T-cell (primary cell): ENCODE measurements around the gene PVR. TPM values are rescaled to one million over a fixed set of nuclear protein-coding genes. Genes with fewer than 3 reads are reported as not detected.
"Not testable (repeated sequence)": the region's sequence is repeated elsewhere in the genome, so short reads cannot be mapped to it uniquely, and the experiment has no call there.

ENCODE experiments used
- ATAC-seq, 4 experiments: fragments of 200-7000 bp in 3 of 4; fragments of 150-1000 bp in 1 of 4; cut with Tn5 transposase; replicated peaks in 1 of 4; 1 replicate in 3 of 4; 2 replicates in 1 of 4; pipeline ENCODE4 v1.10.0; 2021; ENCODE audit warnings: moderate library complexity in 3 of 4, mild to moderate bottlenecking in 2 of 4, moderate number of reproducible peaks in 1 of 4
- CTCF ChIA-PET, 2 donors: fragments of 300-600 bp; sonication (Branson Sonifier 250); formaldehyde crosslinking; loops; one replicate each; lab custom pipeline; 2022; ENCODE audit warnings: antibody characterized with exemption in 2 of 2; lab: Charles Lee
- POLR2A ChIA-PET, 2 donors: fragments of 300-600 bp; sonication (Branson Sonifier 250); formaldehyde crosslinking; loops; one replicate each; lab custom pipeline; 2022; ENCODE audit warnings: antibody characterized with exemption in 2 of 2; lab: Charles Lee
- DNase-seq, 35 experiments: peaks; one replicate each; pipeline versions ENCODE4 v3.0.0 to v3.0.0-alpha.2; 2013 to 2023
- H3K27ac ChIP-seq: one replicate; pipeline ENCODE4 v1.5.1; 2013; ENCODE audit warnings: low read length
- H3K27me3 ChIP-seq, 2 experiments: replicated peaks in 1 of 2; 1 replicate in 1 of 2; 2 replicates in 1 of 2; pipeline versions ENCODE4 v1.6.1 to v1.7.0; 2013; ENCODE audit warnings: low read length in 1 of 2, mixed read lengths in 1 of 2; ENCODE audit not compliant: control insufficient read depth in 2 of 2, insufficient read depth in 2 of 2; ENCODE audit errors: extremely low read depth in 1 of 2
- H3K36me3 ChIP-seq, 2 donors: 1 replicate in 1 of 2; 2 replicates in 1 of 2; pipeline versions ENCODE4 v1.6.1 to v1.7.0; 2013; ENCODE audit warnings: low read length in 1 of 2; ENCODE audit not compliant: control insufficient read depth in 2 of 2, insufficient read depth in 1 of 2; ENCODE audit errors: extremely low read depth in 1 of 2
- H3K4me1 ChIP-seq, 2 experiments: 1 replicate in 1 of 2; 2 replicates in 1 of 2; pipeline versions ENCODE4 v1.6.1 to v1.7.0; 2013; ENCODE audit warnings: low read length in 2 of 2, mixed read lengths in 1 of 2; ENCODE audit not compliant: insufficient read depth in 2 of 2, control insufficient read depth in 1 of 2; ENCODE audit errors: extremely low read depth in 1 of 2
- H3K4me3 ChIP-seq, 2 donors: 1 replicate in 1 of 2; 2 replicates in 1 of 2; pipeline versions ENCODE4 v1.5.1 to v1.7.0; 2013; ENCODE audit warnings: mild to moderate bottlenecking in 2 of 2, low read length in 1 of 2, moderate library complexity in 1 of 2; ENCODE audit not compliant: control insufficient read depth in 1 of 2; ENCODE audit errors: extremely low read depth in 1 of 2
- H3K9me3 ChIP-seq: 2 replicates; pipeline ENCODE4 v1.7.0; 2013
- H3K27ac Mint-ChIP-seq, 2 donors: one replicate each; pipeline ENCODE4 v1.8.0; 2020 to 2021; ENCODE audit warnings: mild to moderate bottlenecking in 2 of 2, mixed read lengths in 2 of 2
- H3K27me3 Mint-ChIP-seq, 2 donors: one replicate each; pipeline ENCODE4 v1.8.0; 2021 to 2022; ENCODE audit warnings: mixed read lengths in 2 of 2
- H3K36me3 Mint-ChIP-seq: one replicate; pipeline ENCODE4 v1.8.0; 2021; ENCODE audit warnings: mixed read lengths
- H3K4me1 Mint-ChIP-seq, 3 donors: one replicate each; pipeline ENCODE4 v1.8.0; 2020 to 2022; ENCODE audit warnings: mixed read lengths in 3 of 3, mild to moderate bottlenecking in 1 of 3
- H3K4me3 Mint-ChIP-seq, 3 donors: one replicate each; pipeline ENCODE4 v1.8.0; 2020 to 2022; ENCODE audit warnings: mild to moderate bottlenecking in 3 of 3, mixed read lengths in 3 of 3, moderate library complexity in 3 of 3
- H3K9me3 Mint-ChIP-seq, 3 donors: one replicate each; pipeline ENCODE4 v1.8.0; 2020 to 2022; ENCODE audit warnings: mixed read lengths in 3 of 3
- WGBS: methylation state at CpG from one replicate; pipeline ENCODE4 v1.1.5; 2013; ENCODE audit warnings: missing lambda C conversion rate; ENCODE audit not compliant: insufficient coverage; 5-methylcytosine and 5-hydroxymethylcytosine counted together
- total RNA-seq, 35 experiments: library from RNA in 6 of 35; stranded (reverse) in 6 of 35; fragments of 120-200 nt in 1 of 35; gene quantifications; one replicate each; pipeline versions ENCODE4 v1.2.1 to v1.2.4 and lab custom pipeline; 2013 to 2026

PVR gene
- total RNA-seq, 5 donors from 2014 or later (not counting 1 experiment from before 2014, with no cell fraction given) = 1.2 to 3.4 (median 2.8) TPM

DNA sequence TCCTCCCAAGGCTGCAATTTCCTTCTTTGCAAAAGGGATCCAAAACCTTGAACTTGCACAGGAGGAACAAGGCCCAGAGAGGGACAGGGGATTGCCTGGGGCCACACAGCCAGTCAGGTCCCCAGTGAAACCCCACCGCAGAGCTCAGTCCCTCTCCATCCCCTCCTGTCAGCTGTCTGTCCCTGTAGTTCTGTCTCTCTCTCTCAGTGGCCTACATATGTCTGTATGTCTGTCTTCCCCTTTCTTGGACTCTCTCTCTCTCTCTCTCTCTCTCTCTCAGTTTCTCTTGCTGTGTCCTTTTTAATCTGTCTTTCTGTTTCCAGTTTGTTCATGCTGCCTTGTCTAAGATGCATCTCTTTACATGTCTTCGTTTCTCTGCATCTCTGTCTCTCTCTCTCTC, 39.1 kb downstream of the PVR start:
- Mint-ChIP-seq H3K9me3 (no peaks in the 10 kb centered on the region), H3K27ac (no peak overlapping the region)
- H3K36me3 ChIP-seq = no peaks in the 10 kb centered on the region

DNA sequence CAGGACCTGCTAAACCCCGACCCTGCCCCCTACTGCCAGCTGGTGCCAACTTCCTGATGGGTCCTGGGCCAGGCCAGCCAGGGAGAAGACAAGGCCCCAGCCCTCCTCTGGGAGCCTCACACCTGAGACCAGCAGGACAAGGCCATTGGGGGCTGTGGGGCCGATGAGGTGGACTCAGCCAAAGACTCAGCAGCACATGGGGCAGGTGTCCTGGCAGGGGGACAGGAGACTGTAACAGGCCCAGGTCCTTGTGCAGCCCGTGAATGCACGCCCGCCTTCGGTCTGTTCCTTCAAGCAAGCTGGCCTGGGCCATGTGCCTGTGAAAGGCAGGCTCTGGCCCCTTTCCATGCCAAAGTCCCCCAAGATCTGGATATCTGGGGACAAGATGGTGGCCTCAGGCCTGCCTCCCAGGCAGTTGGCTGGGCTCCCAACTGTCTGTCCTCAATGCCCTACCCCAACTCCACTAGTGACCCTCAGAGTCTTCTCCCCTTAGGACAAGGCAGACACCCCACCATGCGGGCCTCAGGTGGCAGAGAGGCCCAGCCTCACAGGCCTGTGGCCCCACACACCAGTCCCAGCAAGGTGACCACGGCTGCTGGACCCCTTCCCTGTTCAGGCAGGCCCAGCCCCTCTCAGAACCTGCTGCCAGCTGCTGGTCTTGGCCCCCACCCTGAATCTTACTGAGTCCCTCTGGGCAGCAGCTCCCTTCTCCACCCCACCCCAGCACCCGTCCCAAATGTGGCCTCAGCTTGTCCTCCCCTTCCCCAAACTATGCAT, 39.9 kb downstream of the PVR start:
- no peaks in the 10 kb centered on the region for H3K9me3 ChIP-seq
- no peak overlapping the region for H3K27ac Mint-ChIP-seq
- peaks cover 0 to 32% of the 10 kb centered on the region in 2 experiments for H3K27me3 ChIP-seq
- H3K36me3 Mint-ChIP-seq = no peaks in the 10 kb centered on the region
- DNase-seq = no peak
- H3K4me1 Mint-ChIP-seq = peaks cover 5 to 9% (median 6%) of the 10 kb centered on the region in 3 donors
- H3K9me3 Mint-ChIP-seq = no peaks in the 10 kb centered on the region
- no peak overlapping the region for H3K27ac ChIP-seq
- no peak for ATAC-seq
- 79% methylated on average over 8 of the region's 9 CpGs for WGBS
- peaks cover 0 to 6% of the 10 kb centered on the region in 2 experiments for H3K4me1 ChIP-seq
- peaks cover 14 to 22% of the 10 kb centered on the region in 2 donors for H3K27me3 Mint-ChIP-seq
- POLR2A ChIA-PET = no interaction called here
- no peak overlapping the region for H3K4me3 Mint-ChIP-seq
- CTCF ChIA-PET = interaction anchor here in 1 of 2 donors (0.6 kb wide), 1 partner anchor 38 kb away, joined by 3 read pairs; no protein-coding TSS in a partner anchor
- no peak overlapping the region for H3K4me3 ChIP-seq
- no peaks in the 10 kb centered on the region for H3K36me3 ChIP-seq

More for the DNA sequence above, 39.1 kb downstream of the PVR start:
- Mint-ChIP-seq H3K4me3 (no peak overlapping the region), H3K36me3 (no peaks in the 10 kb centered on the region), H3K27me3 (peaks cover 11 to 21% of the 10 kb centered on the region in 2 donors), H3K4me1 (peaks cover 5 to 7% (median 6%) of the 10 kb centered on the region in 3 donors)
- POLR2A ChIA-PET = no interaction called here
- Histone ChIP-seq H3K4me3 (no peak overlapping the region), H3K27ac (no peak overlapping the region), H3K9me3 (no peaks in the 10 kb centered on the region), H3K4me1 (peaks cover 0 to 6% of the 10 kb centered on the region in 2 experiments), H3K27me3 (peaks cover 0 to 29% of the 10 kb centered on the region in 2 experiments)
- CTCF ChIA-PET = no interaction called here
- ATAC-seq (no peak), DNase-seq (no peak)
- WGBS = 83% methylated on average over 2 of the region's 2 CpGs

DNA sequence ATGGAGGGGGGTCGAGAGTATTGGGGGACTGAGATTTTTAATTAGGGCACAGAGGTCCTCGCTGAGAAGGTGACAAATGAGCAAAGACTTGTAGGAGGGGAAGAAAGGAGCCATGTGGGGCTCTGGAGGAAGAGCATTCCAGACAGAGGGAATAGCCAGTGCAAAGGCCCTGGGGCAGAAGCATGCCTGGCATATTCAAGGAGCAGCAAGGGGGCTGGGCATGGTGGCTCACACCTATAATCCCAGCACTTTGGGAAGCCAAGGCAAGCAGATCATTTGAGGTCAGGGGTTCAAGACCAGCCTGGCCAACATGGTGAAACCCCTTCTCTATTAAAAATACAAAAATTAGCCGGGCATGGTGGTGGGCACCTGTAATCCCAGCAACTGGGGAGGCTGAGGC, 40.7 kb downstream of the PVR start:
- H3K9me3 ChIP-seq, H3K4me1 ChIP-seq, H3K9me3 Mint-ChIP-seq, ATAC-seq, H3K36me3 ChIP-seq, H3K4me3 Mint-ChIP-seq, H3K27ac ChIP-seq, H3K27ac Mint-ChIP-seq, DNase-seq, H3K4me3 ChIP-seq, H3K36me3 Mint-ChIP-seq, POLR2A ChIA-PET, CTCF ChIA-PET: not testable (repeated sequence)
- peaks cover 0 to 30% of the 10 kb centered on the region in 2 experiments for H3K27me3 ChIP-seq
- Mint-ChIP-seq H3K27me3 (peaks cover 14 to 22% of the 10 kb centered on the region in 2 donors), H3K4me1 (peaks cover 8 to 17% (median 10%) of the 10 kb centered on the region in 3 donors)
- WGBS = 90% methylated on average over 2 of the region's 3 CpGs

DNA sequence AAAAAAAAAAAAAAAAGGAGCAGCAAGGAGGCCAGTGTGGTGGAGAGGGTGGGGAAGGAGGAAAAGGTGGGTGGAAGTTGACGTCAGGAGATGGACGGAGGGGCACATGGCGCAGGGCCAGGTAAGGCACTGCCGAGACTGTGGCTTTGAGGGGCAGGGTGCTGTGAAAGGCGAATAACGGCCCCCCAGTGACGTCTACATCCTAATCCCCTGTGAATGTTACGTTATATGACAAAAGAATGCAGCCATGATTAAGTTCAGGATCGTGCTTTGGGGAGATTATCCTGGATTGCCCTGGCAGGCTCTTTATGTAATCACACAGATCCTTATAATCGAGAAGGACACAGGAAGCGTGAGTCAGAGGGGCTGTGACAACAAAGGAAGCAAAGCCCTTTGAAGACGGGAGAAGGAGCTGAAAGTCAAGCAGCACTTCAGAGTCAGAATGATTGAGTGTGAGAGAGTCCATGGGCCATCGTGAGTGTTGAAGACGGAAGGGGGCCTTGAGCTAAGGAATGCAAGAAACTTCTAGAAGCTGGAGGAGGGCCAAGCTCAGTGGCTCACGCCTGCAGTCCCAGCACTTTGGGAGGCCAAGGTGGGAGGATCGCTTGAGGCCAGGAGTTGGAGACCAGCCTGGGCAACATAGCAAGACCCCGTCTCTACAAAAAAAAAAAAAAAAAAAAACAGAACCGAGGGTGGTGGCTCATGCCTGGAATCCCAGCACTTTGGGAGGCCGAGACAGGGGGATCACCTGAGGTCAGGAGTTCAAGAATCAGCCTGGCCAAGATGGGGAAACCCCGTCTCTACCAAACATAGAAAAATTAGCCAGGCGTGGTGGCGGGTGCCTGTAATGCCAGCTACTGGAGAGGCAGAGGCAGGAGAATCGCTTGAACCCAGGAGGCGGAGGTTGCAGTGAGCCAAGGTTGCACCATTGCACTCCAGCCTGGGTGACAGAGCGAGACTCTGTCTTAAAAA, 41.5 kb downstream of the PVR start:
- no peak for DNase-seq
- peaks cover 0 to 10% of the 10 kb centered on the region in 2 experiments for H3K4me1 ChIP-seq
- ChIA-PET CTCF (interaction anchor here in 1 of 2 donors (0.7 kb wide), 1 partner anchor 254 kb away, joined by 9 read pairs; no protein-coding TSS in a partner anchor), POLR2A (no interaction called here)
- H3K36me3 ChIP-seq = no peaks in the 10 kb centered on the region
- Mint-ChIP-seq H3K27me3 (peaks cover 14 to 22% of the 10 kb centered on the region in 2 donors), H3K36me3 (no peaks in the 10 kb centered on the region), H3K4me3 (no peak overlapping the region), H3K9me3 (no peaks in the 10 kb centered on the region), H3K4me1 (peaks cover 12 to 24% (median 17%) of the 10 kb centered on the region in 3 donors), H3K27ac (peak overlapping the region in 1 of 2 donors; percentile 2)
- WGBS = 32% methylated on average over 14 of the region's 25 CpGs
- H3K4me3 ChIP-seq = no peak overlapping the region
- no peaks in the 10 kb centered on the region for H3K9me3 ChIP-seq
- H3K27me3 ChIP-seq = peaks cover 0 to 30% of the 10 kb centered on the region in 2 experiments
- no peak overlapping the region for H3K27ac ChIP-seq
- ATAC-seq = peak in 2 of 4 experiments; percentile 40 to 58

DNA sequence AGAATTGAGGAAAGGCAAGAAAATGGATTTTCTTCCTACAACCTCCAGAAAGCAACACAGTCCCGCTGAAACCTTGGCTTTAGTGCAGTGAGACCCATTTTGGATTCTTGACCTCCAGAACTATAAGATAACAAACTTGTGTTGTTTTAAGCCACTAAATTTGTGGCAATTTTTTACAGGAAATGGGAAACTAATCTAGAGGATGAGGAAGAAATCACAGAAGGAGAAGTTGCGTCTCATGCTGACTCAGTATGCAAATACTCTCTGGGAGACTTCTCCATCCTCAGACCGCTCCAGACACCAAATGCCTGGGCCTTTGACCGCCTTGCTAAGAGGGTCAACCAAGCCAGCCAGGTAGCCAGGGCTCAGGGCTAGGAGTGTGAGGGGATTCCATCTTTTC, 42.2 kb downstream of the PVR start:
- Mint-ChIP-seq H3K4me3 (no peak overlapping the region), H3K27ac (no peak overlapping the region), H3K36me3 (no peaks in the 10 kb centered on the region), H3K27me3 (peaks cover 14 to 19% of the 10 kb centered on the region in 2 donors), H3K4me1 (peaks cover 12 to 24% (median 17%) of the 10 kb centered on the region in 3 donors), H3K9me3 (no peaks in the 10 kb centered on the region)
- DNase-seq (no peak), ATAC-seq (no peak)
- Histone ChIP-seq H3K9me3 (no peaks in the 10 kb centered on the region), H3K4me1 (peaks cover 0 to 10% of the 10 kb centered on the region in 2 experiments), H3K27ac (no peak overlapping the region), H3K27me3 (peaks cover 0 to 30% of the 10 kb centered on the region in 2 experiments), H3K4me3 (no peak overlapping the region), H3K36me3 (no peaks in the 10 kb centered on the region)
- POLR2A ChIA-PET = no interaction called here
- WGBS = no CpG with 5 or more reads among the region's 4 CpGs
- CTCF ChIA-PET = no interaction called here

DNA sequence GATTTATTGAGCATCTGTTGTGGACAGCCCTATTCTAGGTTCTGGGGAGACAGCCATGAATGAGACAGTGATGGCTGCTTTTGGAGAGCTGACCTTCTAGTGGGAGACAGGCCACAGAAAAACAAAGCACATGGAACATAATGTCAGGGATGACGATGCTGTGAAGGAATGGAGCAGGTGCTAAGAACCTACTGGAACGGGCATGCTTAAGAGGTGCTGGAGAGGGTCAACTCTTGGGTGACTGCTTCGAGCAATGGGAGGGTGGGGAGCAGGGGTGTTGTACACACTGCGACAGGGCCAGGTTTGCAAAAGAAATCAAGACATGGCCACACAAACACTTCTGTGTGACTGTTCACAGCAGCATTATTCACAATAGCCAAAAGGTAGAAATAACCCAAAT, 43.2 kb downstream of the PVR start:
- DNase-seq (no peak), ATAC-seq (no peak)
- H3K36me3 ChIP-seq = no peaks in the 10 kb centered on the region
- no peak overlapping the region for H3K4me3 ChIP-seq
- peaks cover 0 to 27% of the 10 kb centered on the region in 2 experiments for H3K27me3 ChIP-seq
- Mint-ChIP-seq H3K4me1 (peaks cover 17 to 26% (median 22%) of the 10 kb centered on the region in 3 donors), H3K27me3 (peaks cover 12 to 19% of the 10 kb centered on the region in 2 donors), H3K36me3 (no peaks in the 10 kb centered on the region), H3K27ac (no peak overlapping the region), H3K9me3 (no peaks in the 10 kb centered on the region), H3K4me3 (no peak overlapping the region)
- peaks cover 0 to 17% of the 10 kb centered on the region in 2 experiments for H3K4me1 ChIP-seq
- POLR2A ChIA-PET = no interaction called here
- no peaks in the 10 kb centered on the region for H3K9me3 ChIP-seq
- no peak overlapping the region for H3K27ac ChIP-seq
- CTCF ChIA-PET = no interaction called here
- 100% methylated on average over 2 of the region's 4 CpGs for WGBS
